Right lobe of liver (tissue), 4 donors: Measurements from ENCODE around the gene SYTL3.

ENCODE experiments used
- CTCF ChIP-seq, 4 donors: fragments of 200-600 bp in 3 of 4; fragments of 450-650 bp in 1 of 4; IDR thresholded peaks; one replicate each; pipeline versions ENCODE4 v1.5.1 to v1.8.0; 2016 to 2022; ENCODE audit warnings: antibody characterized with exemption in 4 of 4, mild to moderate bottlenecking in 2 of 4
- POLR2A ChIP-seq: fragments of 450-650 bp; IDR thresholded peaks from one replicate; pipeline ENCODE4 v1.6.1; 2017; ENCODE audit warnings: antibody characterized with exemption, mild to moderate bottlenecking
- donor health status: DM: no; HTN: no; CAD: no.
- donor health status: DM: no; HTN: no; CAD: no.
- donor health status: DM: no; HTN: yes; CAD: no.

GRCh38 chr6:158636778-158637177, 13.1 kb upstream of the SYTL3 start:
- TF ChIP-seq CTCF (IDR thresholded peaks at IDR 0.05): no peak
- no peak for TF ChIP-seq POLR2A
